CD14-positive monocyte (primary cell): Measurements from ENCODE around the gene URM1. TPM values are rescaled to one million over a fixed set of nuclear protein-coding genes. Genes with fewer than 3 reads are reported as not detected.

Source experiments
- DNase-seq, 3 donors: peaks; one replicate each; pipeline ENCODE4 v3.0.0-alpha.2; 2011 to 2022
- H2AFZ ChIP-seq: 2 replicates; pipeline ENCODE4 v1.6.0; 2012; ENCODE audit warnings: mild to moderate bottlenecking, low read depth, low read length, inconsistent platforms; ENCODE audit not compliant: insufficient read depth, poor library complexity, severe bottlenecking
- H3K27ac ChIP-seq, 2 donors: 1 replicate in 1 of 2; 2 replicates in 1 of 2; pipeline ENCODE4 v1.5.1; 2012 to 2013; ENCODE audit warnings: low read length in 2 of 2, control low read depth in 1 of 2, inconsistent platforms in 1 of 2, low read depth in 1 of 2, mild to moderate bottlenecking in 1 of 2
- H3K27me3 ChIP-seq, 2 donors: one replicate each; pipeline versions ENCODE4 v1.6.0 to v1.6.1; 2011 to 2013; ENCODE audit warnings: low read length in 2 of 2; ENCODE audit not compliant: control insufficient read depth in 2 of 2, insufficient read depth in 2 of 2
- H3K36me3 ChIP-seq, 2 donors: replicated peaks in 1 of 2; 1 replicate in 1 of 2; 2 replicates in 1 of 2; pipeline versions ENCODE4 v1.5.1 to v1.6.1; 2012 to 2013; ENCODE audit warnings: low read length in 2 of 2, control low read depth in 1 of 2, inconsistent platforms in 1 of 2, mild to moderate bottlenecking in 1 of 2; ENCODE audit not compliant: insufficient read depth in 2 of 2, control insufficient read depth in 1 of 2
- H3K4me1 ChIP-seq, 2 donors: 1 replicate in 1 of 2; 2 replicates in 1 of 2; pipeline versions ENCODE4 v1.5.1 to v1.6.1; 2012 to 2013; ENCODE audit warnings: low read length in 2 of 2, control low read depth in 1 of 2, inconsistent platforms in 1 of 2, mild to moderate bottlenecking in 1 of 2, moderate library complexity in 1 of 2; ENCODE audit not compliant: insufficient read depth in 2 of 2, control insufficient read depth in 1 of 2
- H3K4me2 ChIP-seq: replicated peaks from 2 replicates; pipeline ENCODE3; 2012; ENCODE audit warnings: low read length, moderate library complexity, mild to moderate bottlenecking; ENCODE audit not compliant: poor library complexity, severe bottlenecking; ENCODE audit errors: extremely low read depth
- H3K4me3 ChIP-seq, 3 experiments: fragments of 200-600 bp in 1 of 3; sonication (generic) in 1 of 3; replicated peaks in 1 of 3; 1 replicate in 2 of 3; 2 replicates in 1 of 3; pipeline ENCODE4 v1.5.1; 2011 to 2013; ENCODE audit warnings: low read length in 3 of 3, mild to moderate bottlenecking in 3 of 3, control low read depth in 2 of 3, low read depth in 2 of 3, inconsistent platforms in 1 of 3, moderate library complexity in 1 of 3
- H3K79me2 ChIP-seq: 2 replicates; pipeline ENCODE4 v1.6.0; 2012; ENCODE audit warnings: mild to moderate bottlenecking, control low read depth, inconsistent platforms, low read length, moderate library complexity; ENCODE audit not compliant: insufficient read depth
- H3K9ac ChIP-seq: 2 replicates; pipeline ENCODE4 v1.6.0; 2017; ENCODE audit warnings: low read length, mild to moderate bottlenecking; ENCODE audit not compliant: insufficient read depth, poor library complexity, severe bottlenecking
- H3K9me3 ChIP-seq, 2 donors: replicated peaks in 1 of 2; 1 replicate in 1 of 2; 2 replicates in 1 of 2; pipeline versions ENCODE4 v1.5.1 to v1.6.1; 2012 to 2013; ENCODE audit warnings: low read length in 2 of 2, control low read depth in 1 of 2; ENCODE audit not compliant: control insufficient read depth in 1 of 2, insufficient read depth in 1 of 2
- H4K20me1 ChIP-seq: 2 replicates; pipeline ENCODE4 v1.6.0; 2012; ENCODE audit warnings: mild to moderate bottlenecking, low read length, control low read depth, moderate library complexity; ENCODE audit not compliant: insufficient read depth
- H3K27ac Mint-ChIP-seq, 7 donors: one replicate each; pipeline ENCODE4 v1.8.0; 2020; ENCODE audit warnings: mild to moderate bottlenecking in 7 of 7, mixed read lengths in 7 of 7, moderate library complexity in 6 of 7, inconsistent platforms in 2 of 7
- H3K27me3 Mint-ChIP-seq, 3 donors: one replicate each; pipeline ENCODE4 v1.8.0; 2021 to 2022; ENCODE audit warnings: low read depth in 3 of 3, mild to moderate bottlenecking in 3 of 3, mixed read lengths in 3 of 3, moderate library complexity in 3 of 3, inconsistent platforms in 1 of 3
- H3K36me3 Mint-ChIP-seq, 2 donors: one replicate each; pipeline ENCODE4 v1.8.0; 2020; ENCODE audit warnings: mixed read lengths in 2 of 2, inconsistent platforms in 1 of 2, mild to moderate bottlenecking in 1 of 2
- H3K4me1 Mint-ChIP-seq: one replicate; pipeline ENCODE4 v1.8.0; 2020; ENCODE audit warnings: mild to moderate bottlenecking, mixed read lengths
- H3K4me3 Mint-ChIP-seq, 2 donors: one replicate each; pipeline ENCODE4 v1.8.0; 2020; ENCODE audit warnings: mild to moderate bottlenecking in 2 of 2, mixed read lengths in 2 of 2, moderate library complexity in 1 of 2
- H3K9me3 Mint-ChIP-seq, 7 donors: one replicate each; pipeline ENCODE4 v1.8.0; 2020 to 2022; ENCODE audit warnings: mixed read lengths in 7 of 7, mild to moderate bottlenecking in 6 of 7, moderate library complexity in 6 of 7, inconsistent platforms in 2 of 7
- CTCF ChIP-seq: fragments of 200-600 bp; IDR thresholded peaks from one replicate; pipeline ENCODE4 v1.8.0; 2022; ENCODE audit warnings: antibody characterized with exemption, mild to moderate bottlenecking
- WGBS: methylation state at CpG from one replicate; pipeline ENCODE4 v1.1.5; 2013; ENCODE audit warnings: missing lambda C conversion rate; ENCODE audit not compliant: insufficient coverage; 5-methylcytosine and 5-hydroxymethylcytosine counted together
- intact Hi-C, 2 donors: fragments of 100-400 bp; cut with micrococcal nuclease; formaldehyde crosslinking; loops; one replicate each; pipeline versions ENCODE4 v1.15.0 to v1.15.1; 2023
- polyA plus RNA-seq, 3 donors: library from polyadenylated mRNA; depleted of rRNA in 1 of 3; unstranded in 2 of 3; stranded (reverse) in 1 of 3; fragments of 300-500 nt in 2 of 3; fragments of >200 nt in 1 of 3; fragmentation: Illumina TruSeq in 2 of 3; gene quantifications; 1 replicate in 2 of 3; 2 replicates in 1 of 3; pipeline ENCODE4 v1.2.3, GENCODE V29; 2012 to 2021

URM1 gene
- polyA plus RNA-seq, 3 donors = 37.5 to 39.7 (median 38.3) TPM

- no peak overlapping the region for H3K4me2 ChIP-seq
- 100% methylated on average over 1 of the region's 3 CpGs for WGBS
- no peak overlapping the region for H2AFZ ChIP-seq
- no peak overlapping the region for H3K4me3 ChIP-seq
- no peaks in the 10 kb centered on the region for H3K79me2 ChIP-seq
- intact Hi-C loops = loop anchor here (2.0 to 5.0 kb wide), 2 partner anchors 50 to 55 kb away; no protein-coding TSS in a partner anchor
- peaks cover 21 to 25% of the 10 kb centered on the region in 2 donors for H3K4me1 ChIP-seq
- Mint-ChIP-seq H3K4me1 (peaks cover 21% of the 10 kb centered on the region), H3K27ac (no peak overlapping the region), H3K9me3 (no peaks in the 10 kb centered on the region), H3K36me3 (no peaks in the 10 kb centered on the region), H3K4me3 (no peak overlapping the region), H3K27me3 (peaks cover 0 to 9% (median 5%) of the 10 kb centered on the region in 3 donors)
- H3K9ac ChIP-seq = no peak overlapping the region
- no peaks in the 10 kb centered on the region for H3K27me3 ChIP-seq
- peaks cover 0 to 4% of the 10 kb centered on the region in 2 donors for H3K36me3 ChIP-seq
- no peaks in the 10 kb centered on the region for H3K9me3 ChIP-seq
- H4K20me1 ChIP-seq = no peaks in the 10 kb centered on the region
- no peak overlapping the region for H3K27ac ChIP-seq
- DNase-seq = no peak
- TF ChIP-seq CTCF = no peak
These were observed 8.4 kb upstream of the URM1 start for GRCh38 chr9:128362774-128363173.

GRCh38 chr9:128365525-128365924 is 5.6 kb upstream of the URM1 start:
- Mint-ChIP-seq H3K9me3 (no peaks in the 10 kb centered on the region), H3K27ac (peak overlapping the region in 1 of 7 donors; percentile 37), H3K36me3 (no peaks in the 10 kb centered on the region), H3K4me1 (peaks cover 27% of the 10 kb centered on the region), H3K4me3 (peak overlapping the region in 1 of 2 donors; percentile 83), H3K27me3 (peaks cover 0 to 9% (median 5%) of the 10 kb centered on the region in 3 donors)
- Histone ChIP-seq H3K27ac (no peak overlapping the region), H3K79me2 (no peaks in the 10 kb centered on the region), H3K4me1 (peaks cover 26 to 31% of the 10 kb centered on the region in 2 donors), H3K36me3 (no peaks in the 10 kb centered on the region), H4K20me1 (no peaks in the 10 kb centered on the region), H3K9ac (peak overlapping the region; percentile 65), H3K9me3 (no peaks in the 10 kb centered on the region), H3K27me3 (no peaks in the 10 kb centered on the region), H2AFZ (peak overlapping the region; percentile 95), H3K4me2 (peak overlapping the region; percentile 76), H3K4me3 (peak overlapping the region in 1 of 3 experiments; percentile 73)
- WGBS = 100% methylated on average over 1 of the region's 4 CpGs
- no peak for TF ChIP-seq CTCF
- DNase-seq = no peak
- intact Hi-C loops = no loop called here
